ENCODE data around the gene HSD17B2.

GRCh38 chr16:82119405-82119804, 84.4 kb downstream of the HSD17B2 start:
- TF ChIP-seq, protein P1, sequence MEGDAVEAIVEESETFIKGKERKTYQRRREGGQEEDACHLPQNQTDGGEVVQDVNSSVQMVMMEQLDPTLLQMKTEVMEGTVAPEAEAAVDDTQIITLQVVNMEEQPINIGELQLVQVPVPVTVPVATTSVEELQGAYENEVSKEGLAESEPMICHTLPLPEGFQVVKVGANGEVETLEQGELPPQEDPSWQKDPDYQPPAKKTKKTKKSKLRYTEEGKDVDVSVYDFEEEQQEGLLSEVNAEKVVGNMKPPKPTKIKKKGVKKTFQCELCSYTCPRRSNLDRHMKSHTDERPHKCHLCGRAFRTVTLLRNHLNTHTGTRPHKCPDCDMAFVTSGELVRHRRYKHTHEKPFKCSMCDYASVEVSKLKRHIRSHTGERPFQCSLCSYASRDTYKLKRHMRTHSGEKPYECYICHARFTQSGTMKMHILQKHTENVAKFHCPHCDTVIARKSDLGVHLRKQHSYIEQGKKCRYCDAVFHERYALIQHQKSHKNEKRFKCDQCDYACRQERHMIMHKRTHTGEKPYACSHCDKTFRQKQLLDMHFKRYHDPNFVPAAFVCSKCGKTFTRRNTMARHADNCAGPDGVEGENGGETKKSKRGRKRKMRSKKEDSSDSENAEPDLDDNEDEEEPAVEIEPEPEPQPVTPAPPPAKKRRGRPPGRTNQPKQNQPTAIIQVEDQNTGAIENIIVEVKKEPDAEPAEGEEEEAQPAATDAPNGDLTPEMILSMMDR (IDR thresholded peaks at IDR 0.05), result no peak
- TF ChIP-seq POLR2A (IDR thresholded peaks at IDR 0.05; ENCODE audit: low read depth), result no peak

Measured in esophagus muscularis mucosa (tissue), 3 donors.